ENCODE data around the gene PTPN3.

DNA sequence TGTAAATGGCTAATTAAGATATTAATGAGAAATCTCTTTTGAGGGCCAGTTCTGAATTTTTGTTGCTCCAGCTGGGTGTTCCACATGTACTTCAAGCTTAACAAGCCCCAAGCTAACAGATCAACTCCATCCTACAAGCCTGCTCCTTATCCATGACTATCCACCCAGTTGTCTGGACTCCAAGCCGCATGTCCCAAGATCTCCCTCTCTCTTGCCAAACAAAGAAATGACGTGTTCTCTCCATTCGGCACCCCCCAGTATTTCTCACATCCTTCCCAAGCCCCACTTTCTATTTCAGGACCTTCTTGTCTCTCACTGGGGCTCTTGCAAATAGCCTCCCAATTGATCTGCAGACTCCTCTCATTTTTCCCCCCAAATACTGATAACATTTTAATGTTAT is 15.8 kb upstream of the PTPN3 start:
- no peak for TF ChIP-seq EZH2 (IDR thresholded peaks at IDR 0.05)
- TF ChIP-seq POLR2AphosphoS5 (IDR thresholded peaks at IDR 0.05; ENCODE audit: borderline replicate concordance, low read depth, low read length): no peak
- no peak for TF ChIP-seq FOXP2 (optimal IDR thresholded peaks at IDR 0.05; ENCODE audit: control extremely low read depth, extremely low read length, insufficient read depth)

All from SK-N-MC (cell line).